Measurements from ENCODE around the gene TPSD1.

Gene TPSD1

DNA sequence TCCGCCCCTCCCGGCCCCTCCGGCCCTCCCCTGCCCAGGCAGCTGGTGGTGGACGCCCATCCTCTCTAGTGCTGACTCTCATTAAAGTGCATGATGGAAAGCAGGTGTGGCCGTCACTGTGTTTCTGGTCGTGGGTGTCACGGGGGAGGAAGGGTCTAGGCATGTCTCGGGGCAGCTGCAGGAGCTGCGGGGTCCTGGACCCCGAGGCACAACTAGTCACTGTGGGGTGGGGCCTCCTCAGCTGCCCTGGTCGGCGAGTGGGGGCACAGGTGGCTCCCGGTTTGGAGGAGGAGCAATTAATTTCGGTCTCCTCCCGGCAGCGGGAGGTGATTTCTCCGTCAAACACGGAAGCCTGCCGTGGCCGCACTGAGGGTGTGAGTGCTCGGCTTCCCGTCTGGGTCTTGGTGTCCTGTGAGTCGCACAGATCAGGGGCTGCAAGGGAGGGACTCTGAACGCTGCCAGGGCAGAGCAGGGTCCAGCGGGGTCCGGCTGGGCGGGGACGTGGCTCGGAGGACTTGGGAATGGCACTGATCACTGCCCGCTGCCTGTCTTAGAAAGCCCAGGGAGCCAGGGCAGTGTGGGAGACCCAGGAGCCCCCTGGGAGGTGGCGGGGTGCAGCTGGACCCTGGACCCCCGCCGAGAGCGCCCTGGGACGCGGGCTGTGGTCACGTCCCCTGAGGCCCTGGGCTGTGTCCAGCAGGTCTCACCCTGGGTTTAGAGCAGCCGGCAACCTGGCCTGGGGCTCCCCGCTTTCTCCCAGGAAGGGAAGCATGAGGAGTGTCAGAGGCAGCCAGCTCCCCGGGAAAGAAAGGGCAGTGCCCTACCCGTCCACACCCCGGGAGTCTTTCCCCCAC, 3.3 kb downstream of the TPSD1 start:
- Histone ChIP-seq H3K4me1 (ENCODE audit: control insufficient read depth, insufficient read depth, low read length) (no peaks in the 10 kb centered on the region; the same call in 1 of the 2 replicates), H3K4me3 (ENCODE audit: low read depth, low read length) (no peak overlapping the region), H3K27me3 (ENCODE audit: control insufficient read depth, insufficient read depth, low read length) (peaks cover 24% of the 10 kb centered on the region; the same call in 1 of the 2 replicates), H3K9ac (ENCODE audit: low read depth, low read length) (no peak overlapping the region), H3K9me3 (ENCODE audit: control insufficient read depth, insufficient read depth, low read length) (no peaks in the 10 kb centered on the region), H3K27ac (ENCODE audit: low read depth, low read length) (no peak overlapping the region), H3K36me3 (ENCODE audit: control insufficient read depth, insufficient read depth, low read length) (no peaks in the 10 kb centered on the region)

DNA sequence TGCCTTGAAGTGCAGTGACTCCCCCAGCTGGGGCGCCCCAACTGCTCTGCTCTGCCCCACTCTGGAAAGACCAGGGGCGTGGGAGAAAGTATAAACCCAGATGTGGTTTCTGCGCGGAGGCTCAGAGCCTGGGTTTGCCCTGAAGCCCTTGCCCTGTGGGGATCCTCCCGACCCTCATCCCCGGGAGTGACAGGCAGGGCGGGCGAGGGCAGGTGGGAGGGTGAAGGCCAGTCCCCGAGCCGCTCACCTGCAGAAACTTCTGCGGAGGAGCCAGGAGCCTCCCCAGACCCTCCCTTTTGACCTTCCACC, 3.8 kb downstream of the TPSD1 start:
- no peaks in the 10 kb centered on the region; the same call in 1 of the 2 replicates for H3K4me1 ChIP-seq (ENCODE audit: control insufficient read depth, insufficient read depth, low read length)
- no peaks in the 10 kb centered on the region for H3K36me3 ChIP-seq (ENCODE audit: control insufficient read depth, insufficient read depth, low read length)
- no peaks in the 10 kb centered on the region for H3K9me3 ChIP-seq (ENCODE audit: control insufficient read depth, insufficient read depth, low read length)
- H3K27ac ChIP-seq (ENCODE audit: low read depth, low read length) = no peak overlapping the region
- peaks cover 24% of the 10 kb centered on the region; the same call in 1 of the 2 replicates for H3K27me3 ChIP-seq (ENCODE audit: control insufficient read depth, insufficient read depth, low read length)
- no peak overlapping the region for H3K4me3 ChIP-seq (ENCODE audit: low read depth, low read length)
- H3K9ac ChIP-seq (ENCODE audit: low read depth, low read length) = no peak overlapping the region

DNA sequence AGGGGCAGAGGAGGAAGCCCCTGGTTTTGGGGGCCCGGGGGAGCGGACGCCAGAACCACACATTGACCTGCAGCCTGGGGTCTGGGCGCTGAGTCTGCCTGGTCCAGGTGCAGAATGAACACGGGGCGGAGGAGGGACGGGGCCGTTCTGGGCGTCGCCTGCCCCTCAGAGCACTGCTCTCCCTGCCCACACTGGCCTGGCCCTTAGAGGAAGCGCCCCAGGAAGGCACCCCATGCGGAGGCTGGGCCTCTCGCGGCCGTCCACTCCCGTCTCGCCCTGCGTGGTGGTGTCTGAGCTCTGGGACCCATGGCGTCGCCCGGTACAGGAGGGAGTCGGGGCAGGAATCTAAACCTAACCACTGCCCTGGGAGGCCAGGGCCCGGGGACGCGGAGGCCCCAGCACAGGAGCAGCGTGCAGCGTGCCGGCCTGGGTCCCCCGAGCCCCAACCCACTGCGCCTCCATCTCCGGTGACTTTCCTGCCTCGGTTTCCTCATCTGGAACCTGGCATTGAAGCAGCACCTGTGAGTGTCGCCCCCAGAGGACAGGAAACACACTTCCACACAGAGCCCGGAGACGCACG, 4.3 kb downstream of the TPSD1 start:
- no peak overlapping the region for H3K27ac ChIP-seq (ENCODE audit: low read depth, low read length)
- H3K27me3 ChIP-seq (ENCODE audit: control insufficient read depth, insufficient read depth, low read length) = peaks cover 24% of the 10 kb centered on the region; the same call in 1 of the 2 replicates
- no peaks in the 10 kb centered on the region; the same call in 1 of the 2 replicates for H3K4me1 ChIP-seq (ENCODE audit: control insufficient read depth, insufficient read depth, low read length)
- H3K9ac ChIP-seq (ENCODE audit: low read depth, low read length) = no peak overlapping the region
- H3K9me3 ChIP-seq (ENCODE audit: control insufficient read depth, insufficient read depth, low read length) = no peaks in the 10 kb centered on the region
- no peaks in the 10 kb centered on the region for H3K36me3 ChIP-seq (ENCODE audit: control insufficient read depth, insufficient read depth, low read length)
- H3K4me3 ChIP-seq (ENCODE audit: low read depth, low read length) = no peak overlapping the region

DNA sequence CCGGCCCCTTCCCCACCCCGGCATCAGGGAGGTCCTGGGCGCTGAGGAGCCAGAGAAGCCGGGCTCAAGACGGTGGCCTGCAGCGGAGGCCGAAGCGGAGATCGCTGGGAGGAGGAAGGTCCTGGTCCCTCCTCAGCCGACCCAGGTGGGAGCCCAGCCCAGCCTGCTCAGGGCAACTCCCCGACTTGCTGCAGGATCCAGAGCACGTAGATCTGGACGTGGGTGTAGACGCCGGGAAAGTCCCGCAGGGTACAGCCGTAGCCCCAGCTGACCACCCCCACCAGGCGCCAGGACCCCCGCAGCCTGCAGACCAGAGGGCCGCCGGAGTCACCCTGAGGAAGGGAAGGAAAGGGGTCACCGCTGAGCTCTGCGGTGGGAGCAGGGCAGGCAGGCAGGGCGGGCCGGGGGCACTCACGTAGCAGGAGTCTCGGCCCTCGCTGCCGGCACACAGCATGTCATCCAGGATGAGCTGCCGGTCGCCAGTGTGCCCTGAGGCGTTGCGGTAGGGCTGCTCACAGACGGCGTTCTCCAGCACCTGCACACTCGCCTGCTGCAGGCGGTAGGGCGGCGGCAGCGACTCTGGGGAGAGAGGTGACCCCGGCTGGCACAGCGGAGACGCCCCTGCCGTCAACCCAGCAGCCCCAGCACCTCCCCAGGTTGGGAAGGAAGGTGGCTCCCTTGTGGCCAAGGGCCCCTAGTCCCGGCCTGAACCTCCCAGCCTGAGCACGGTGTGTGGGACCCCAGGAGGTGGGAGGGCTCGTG, 5.4 kb downstream of the TPSD1 start:
- no peak overlapping the region for H3K27ac ChIP-seq (ENCODE audit: low read depth, low read length)
- no peaks in the 10 kb centered on the region for H3K9me3 ChIP-seq (ENCODE audit: control insufficient read depth, insufficient read depth, low read length)
- H3K4me1 ChIP-seq (ENCODE audit: control insufficient read depth, insufficient read depth, low read length) = no peaks in the 10 kb centered on the region; the same call in 1 of the 2 replicates
- peaks cover 24% of the 10 kb centered on the region; the same call in 1 of the 2 replicates for H3K27me3 ChIP-seq (ENCODE audit: control insufficient read depth, insufficient read depth, low read length)
- no peak overlapping the region for H3K9ac ChIP-seq (ENCODE audit: low read depth, low read length)
- H3K36me3 ChIP-seq (ENCODE audit: control insufficient read depth, insufficient read depth, low read length) = no peaks in the 10 kb centered on the region
- H3K4me3 ChIP-seq (ENCODE audit: low read depth, low read length) = no peak overlapping the region; the same call in 1 of the 2 replicates

DNA sequence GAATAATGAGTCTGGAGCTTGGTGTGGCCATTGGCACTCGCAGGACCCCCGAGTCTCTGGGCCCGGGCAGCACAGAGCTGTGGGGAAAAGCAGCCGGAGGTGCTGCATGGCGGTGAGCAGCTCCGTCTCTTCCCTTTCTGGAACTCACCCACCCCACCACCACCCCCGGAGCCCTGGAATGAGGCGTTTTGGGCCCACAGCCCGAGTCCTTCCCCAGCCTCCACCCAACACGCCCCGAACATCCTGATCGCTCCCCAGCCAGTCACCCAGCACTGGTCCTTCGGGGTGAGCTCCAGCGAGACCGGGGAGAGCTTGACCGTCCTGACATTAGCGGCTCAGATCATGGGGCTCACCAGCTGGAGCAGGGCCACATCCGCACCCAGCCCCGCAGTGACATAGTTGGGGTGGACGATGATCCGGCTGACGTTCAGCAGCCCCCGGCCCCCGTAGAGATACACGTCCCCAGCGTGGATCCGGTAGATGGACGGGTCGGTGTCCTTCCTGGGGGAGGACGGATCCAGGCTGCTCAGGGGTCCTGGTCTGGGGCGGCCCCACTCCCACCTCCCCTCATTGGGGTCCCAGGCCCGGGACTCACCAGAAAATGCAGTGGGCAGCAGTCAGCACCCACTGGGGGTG, 6.5 kb downstream of the TPSD1 start:
- Histone ChIP-seq H3K36me3 (ENCODE audit: control insufficient read depth, insufficient read depth, low read length) (no peaks in the 10 kb centered on the region), H3K27ac (ENCODE audit: low read depth, low read length) (no peak overlapping the region), H3K9ac (ENCODE audit: low read depth, low read length) (no peak overlapping the region), H3K4me3 (ENCODE audit: low read depth, low read length) (no peak overlapping the region), H3K4me1 (ENCODE audit: control insufficient read depth, insufficient read depth, low read length) (no peaks in the 10 kb centered on the region; the same call in 1 of the 2 replicates), H3K27me3 (ENCODE audit: control insufficient read depth, insufficient read depth, low read length) (peaks cover 24% of the 10 kb centered on the region; the same call in 1 of the 2 replicates), H3K9me3 (ENCODE audit: control insufficient read depth, insufficient read depth, low read length) (no peaks in the 10 kb centered on the region)

DNA sequence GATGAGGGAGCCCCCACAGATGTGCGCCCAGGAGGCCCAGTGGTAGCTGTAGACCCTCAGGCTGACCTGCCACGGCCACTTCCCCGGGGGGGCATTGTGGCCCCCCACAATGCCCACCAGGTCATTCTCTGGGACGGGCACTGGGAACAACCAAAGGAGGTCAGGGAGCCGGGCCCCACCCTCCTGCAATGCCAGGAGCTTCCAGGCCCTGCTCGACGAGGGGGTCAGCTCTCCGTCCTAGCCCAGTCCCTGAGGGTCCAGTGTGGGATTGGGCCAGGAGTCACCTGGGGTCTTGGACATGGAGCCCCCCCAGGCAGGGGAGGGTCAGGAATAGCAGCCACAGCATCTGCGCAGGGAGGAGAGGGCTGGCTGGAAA, 7.0 kb downstream of the TPSD1 start:
- peaks cover 24% of the 10 kb centered on the region; the same call in 1 of the 2 replicates for H3K27me3 ChIP-seq (ENCODE audit: control insufficient read depth, insufficient read depth, low read length)

DNA sequence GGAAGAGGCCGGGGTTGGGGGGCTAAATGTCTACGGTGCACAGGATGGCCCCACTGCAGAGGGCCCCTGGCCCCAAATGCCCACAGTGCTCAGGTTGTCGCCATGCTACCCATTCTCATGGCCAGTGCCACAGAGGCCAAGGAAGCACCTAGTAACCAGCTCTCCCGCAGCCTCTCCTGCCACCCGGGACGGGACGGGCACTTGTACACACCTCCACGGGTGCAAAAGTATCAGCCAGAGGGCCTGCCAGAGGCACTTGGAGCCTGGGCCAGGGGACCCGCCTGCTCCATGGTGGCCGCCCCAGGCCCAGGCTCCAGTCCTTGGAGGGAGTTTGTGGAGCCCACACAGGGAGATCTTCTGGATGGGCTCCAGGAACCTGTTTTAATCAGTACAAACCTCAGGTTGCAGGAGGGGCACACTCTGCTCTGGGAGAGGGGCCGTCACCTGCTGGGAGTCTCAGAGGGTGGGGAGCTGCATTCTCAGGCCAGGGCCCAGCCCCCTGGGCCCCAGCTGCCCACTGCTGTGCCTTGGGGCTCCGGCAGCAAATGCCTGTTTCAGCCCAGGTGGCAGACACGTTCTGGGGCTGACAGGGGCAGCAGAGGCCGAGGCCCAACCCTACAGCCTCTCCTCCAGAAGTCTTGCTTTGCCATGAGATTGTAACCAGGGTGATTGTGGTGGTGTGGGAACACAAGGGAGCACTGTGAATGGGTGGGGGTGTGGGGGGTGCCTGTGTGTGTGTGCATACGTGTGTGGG, 7.9 kb downstream of the TPSD1 start:
- Histone ChIP-seq H3K27ac (ENCODE audit: low read depth, low read length) (no peak overlapping the region), H3K36me3 (ENCODE audit: control insufficient read depth, insufficient read depth, low read length) (no peaks in the 10 kb centered on the region), H3K4me1 (ENCODE audit: control insufficient read depth, insufficient read depth, low read length) (no peaks in the 10 kb centered on the region; the same call in 1 of the 2 replicates), H3K9me3 (ENCODE audit: control insufficient read depth, insufficient read depth, low read length) (no peaks in the 10 kb centered on the region), H3K27me3 (ENCODE audit: control insufficient read depth, insufficient read depth, low read length) (peaks cover 24% of the 10 kb centered on the region; the same call in 1 of the 2 replicates), H3K4me3 (ENCODE audit: low read depth, low read length) (no peak overlapping the region), H3K9ac (ENCODE audit: low read depth, low read length) (no peak overlapping the region)

More for the DNA sequence above, 7.0 kb downstream of the TPSD1 start:
- no peaks in the 10 kb centered on the region; the same call in 1 of the 2 replicates for H3K4me1 ChIP-seq (ENCODE audit: control insufficient read depth, insufficient read depth, low read length)
- H3K36me3 ChIP-seq (ENCODE audit: control insufficient read depth, insufficient read depth, low read length) = no peaks in the 10 kb centered on the region
- no peak overlapping the region for H3K27ac ChIP-seq (ENCODE audit: low read depth, low read length)
- H3K4me3 ChIP-seq (ENCODE audit: low read depth, low read length) = no peak overlapping the region
- no peak overlapping the region for H3K9ac ChIP-seq (ENCODE audit: low read depth, low read length)
- no peaks in the 10 kb centered on the region for H3K9me3 ChIP-seq (ENCODE audit: control insufficient read depth, insufficient read depth, low read length)

DNA sequence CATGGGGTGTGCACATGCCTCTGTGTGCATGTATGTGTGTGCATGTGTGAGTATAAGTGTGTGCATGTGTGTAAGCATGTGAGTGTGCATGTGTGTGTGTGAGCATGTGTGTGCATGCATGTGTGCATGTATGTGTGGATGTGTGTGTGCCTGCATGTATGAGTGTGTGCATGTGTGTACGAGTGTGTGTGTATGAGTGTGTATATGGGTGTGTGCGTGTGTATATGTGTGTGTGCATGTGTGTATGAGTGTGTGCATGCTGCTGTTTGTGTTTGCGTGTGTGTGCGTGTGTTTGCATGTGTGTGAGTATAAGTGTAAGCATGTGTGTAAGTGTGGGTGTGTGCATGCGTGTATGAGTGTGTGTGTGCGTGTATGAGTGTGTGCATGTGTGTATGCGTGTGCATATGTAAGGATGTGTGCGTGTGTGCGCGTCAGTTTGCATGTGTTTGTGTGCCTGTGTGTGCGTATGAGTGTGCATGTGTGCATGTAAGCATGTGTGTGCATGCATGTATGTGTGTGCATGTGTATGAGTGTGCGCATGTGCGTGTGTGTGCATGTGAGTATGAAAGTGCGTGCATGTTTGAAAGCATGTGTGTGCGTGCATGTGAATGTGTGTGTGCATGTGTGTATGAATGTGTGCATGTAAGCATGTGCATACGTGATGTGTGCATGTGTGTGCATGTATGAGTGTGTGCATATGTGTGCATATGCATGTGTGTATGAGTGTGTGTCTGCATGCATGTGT, 8.6 kb downstream of the TPSD1 start:
- Histone ChIP-seq H3K9ac (ENCODE audit: low read depth, low read length) (no peak overlapping the region), H3K4me3 (ENCODE audit: low read depth, low read length) (no peak overlapping the region), H3K36me3 (ENCODE audit: control insufficient read depth, insufficient read depth, low read length) (no peaks in the 10 kb centered on the region), H3K27me3 (ENCODE audit: control insufficient read depth, insufficient read depth, low read length) (peaks cover 17% of the 10 kb centered on the region; the same call in 1 of the 2 replicates), H3K27ac (ENCODE audit: low read depth, low read length) (no peak overlapping the region), H3K4me1 (ENCODE audit: control insufficient read depth, insufficient read depth, low read length) (no peaks in the 10 kb centered on the region; the same call in 1 of the 2 replicates), H3K9me3 (ENCODE audit: control insufficient read depth, insufficient read depth, low read length) (no peaks in the 10 kb centered on the region)

DNA sequence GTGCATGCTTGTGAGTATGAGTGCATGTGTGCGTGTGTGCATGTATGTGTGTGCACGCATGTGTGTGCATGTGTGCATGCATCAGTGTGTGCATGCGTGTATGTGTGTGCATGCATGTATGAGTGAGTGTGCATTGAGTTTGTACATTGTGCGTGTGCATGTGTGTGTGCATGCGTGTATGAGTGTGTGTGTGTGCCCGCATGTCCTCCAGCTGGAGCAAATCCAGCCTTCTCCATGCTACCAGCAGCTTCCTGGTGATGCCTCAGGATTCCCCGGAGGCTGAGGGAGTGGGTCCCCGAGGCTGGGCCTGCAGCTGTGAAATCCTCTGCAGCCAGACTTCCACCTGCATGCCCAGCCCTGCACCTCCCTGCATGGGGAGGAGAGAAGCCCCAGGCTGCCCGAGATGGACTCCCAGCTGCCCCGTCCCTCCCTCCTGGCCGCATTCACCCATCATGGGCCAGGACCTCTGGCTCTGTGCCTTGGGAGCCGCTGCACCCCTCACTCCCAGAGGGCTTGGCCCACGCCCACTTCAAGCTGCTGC, 9.3 kb downstream of the TPSD1 start:
- no peaks in the 10 kb centered on the region for H3K36me3 ChIP-seq (ENCODE audit: control insufficient read depth, insufficient read depth, low read length)
- H3K27ac ChIP-seq (ENCODE audit: low read depth, low read length) = no peak overlapping the region
- H3K27me3 ChIP-seq (ENCODE audit: control insufficient read depth, insufficient read depth, low read length) = peaks cover 11% of the 10 kb centered on the region; the same call in 1 of the 2 replicates
- no peak overlapping the region for H3K9ac ChIP-seq (ENCODE audit: low read depth, low read length)
- no peaks in the 10 kb centered on the region; the same call in 1 of the 2 replicates for H3K4me1 ChIP-seq (ENCODE audit: control insufficient read depth, insufficient read depth, low read length)
- no peaks in the 10 kb centered on the region for H3K9me3 ChIP-seq (ENCODE audit: control insufficient read depth, insufficient read depth, low read length)
- H3K4me3 ChIP-seq (ENCODE audit: low read depth, low read length) = no peak overlapping the region
